ENCODE data around the gene LARGE1.

Gene LARGE1

DNA sequence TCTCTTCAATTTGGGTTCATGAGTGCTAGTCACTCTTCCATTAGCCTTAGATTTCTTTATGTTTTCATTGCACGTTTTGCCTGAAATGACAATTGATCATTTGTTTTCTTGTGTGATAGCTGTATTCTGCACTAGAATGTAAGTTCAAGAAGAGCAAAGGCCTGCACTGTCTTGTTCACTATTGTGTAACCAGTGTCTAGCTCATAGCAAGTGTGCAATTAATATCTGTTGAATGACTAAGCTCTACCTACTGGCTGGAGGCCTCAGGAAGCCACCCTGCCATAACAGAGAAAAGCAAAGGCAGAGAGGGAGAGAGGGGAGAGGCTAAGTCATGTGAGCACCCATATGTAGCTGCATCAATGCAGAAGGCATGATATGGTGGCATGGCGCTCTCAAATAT, 569.3 kb downstream of the LARGE1 start:
- Histone ChIP-seq H3K27ac (no peak overlapping the region), H3K27me3 (replicated peaks) (no peaks in the 10 kb centered on the region), H3K4me3 (ENCODE audit: low read depth, low read length) (no peak overlapping the region), H3K36me3 (replicated peaks) (no peaks in the 10 kb centered on the region)
- DNase-seq: no peak
- in situ Hi-C loops (cut with HindIII; ENCODE audit: low pct_ligation_motif_present, low sequenced_read_pairs): no loop called here
- no peak for TF ChIP-seq CTCF (IDR thresholded peaks at IDR 0.05; ENCODE audit: low read depth, low read length, missing control alignments)

GRCh38 chr22:33350491-33350890, 569.8 kb downstream of the LARGE1 start:
- Histone ChIP-seq H3K4me3 (ENCODE audit: low read depth, low read length) (no peak overlapping the region), H3K27ac (no peak overlapping the region), H3K27me3 (replicated peaks) (no peaks in the 10 kb centered on the region), H3K36me3 (replicated peaks) (no peaks in the 10 kb centered on the region)
- in situ Hi-C loops (cut with HindIII; ENCODE audit: low pct_ligation_motif_present, low sequenced_read_pairs): no loop called here
- no peak for TF ChIP-seq CTCF (IDR thresholded peaks at IDR 0.05; ENCODE audit: low read depth, low read length, missing control alignments)
- DNase-seq: no peak

DNA sequence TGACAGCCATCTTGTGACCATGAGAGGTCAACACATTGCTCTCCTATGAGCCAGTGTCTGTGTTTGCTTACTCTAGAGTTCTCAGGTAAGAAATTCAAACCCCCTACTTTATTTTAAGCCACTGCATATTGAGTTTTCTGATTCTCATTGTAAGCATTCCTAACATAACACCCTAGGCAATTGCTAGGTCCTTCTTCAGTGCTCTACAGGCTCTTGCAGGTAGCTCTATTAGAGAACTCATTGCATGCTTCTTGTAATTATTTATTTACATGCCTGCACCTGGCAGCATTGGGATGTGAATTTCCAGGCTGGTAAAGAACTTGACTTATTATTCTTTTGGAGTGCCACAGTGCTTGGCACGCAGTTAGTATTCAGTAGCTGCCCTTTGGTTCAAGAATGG, 573.3 kb downstream of the LARGE1 start:
- no peak for DNase-seq
- no peaks in the 10 kb centered on the region for H3K36me3 ChIP-seq (replicated peaks)
- no peak overlapping the region for H3K4me3 ChIP-seq (ENCODE audit: low read depth, low read length)
- no peak for TF ChIP-seq CTCF (IDR thresholded peaks at IDR 0.05; ENCODE audit: low read depth, low read length, missing control alignments)
- H3K27me3 ChIP-seq (replicated peaks): no peaks in the 10 kb centered on the region
- no peak overlapping the region for H3K27ac ChIP-seq
- in situ Hi-C loops (cut with HindIII; ENCODE audit: low pct_ligation_motif_present, low sequenced_read_pairs): no loop called here

DNA sequence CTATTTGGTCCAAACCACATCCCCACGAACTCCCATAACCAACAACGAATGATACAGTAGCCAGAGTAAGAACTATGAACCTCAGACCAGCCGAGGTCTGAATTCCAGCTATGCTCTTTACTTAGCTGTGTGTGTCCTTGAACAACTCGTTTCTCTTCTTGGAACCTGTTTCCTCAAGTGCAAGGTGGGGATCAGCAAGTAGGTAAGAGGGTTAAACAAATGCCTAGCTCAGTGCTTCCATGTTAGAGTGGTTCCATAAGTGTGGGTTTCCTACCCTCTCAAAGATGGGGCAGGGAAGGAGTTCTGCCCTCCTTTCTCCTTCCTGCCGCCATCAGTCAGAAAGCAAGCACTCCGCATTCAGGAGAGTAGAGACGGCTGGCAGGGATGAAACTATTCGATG, 578.7 kb downstream of the LARGE1 start:
- Histone ChIP-seq H3K4me3 (ENCODE audit: low read depth, low read length) (no peak overlapping the region), H3K36me3 (replicated peaks) (no peaks in the 10 kb centered on the region), H3K27me3 (replicated peaks) (no peaks in the 10 kb centered on the region), H3K27ac (no peak overlapping the region)
- in situ Hi-C loops (cut with HindIII; ENCODE audit: low pct_ligation_motif_present, low sequenced_read_pairs): no loop called here
- DNase-seq: no peak
- no peak for TF ChIP-seq CTCF (IDR thresholded peaks at IDR 0.05; ENCODE audit: low read depth, low read length, missing control alignments)

DNA sequence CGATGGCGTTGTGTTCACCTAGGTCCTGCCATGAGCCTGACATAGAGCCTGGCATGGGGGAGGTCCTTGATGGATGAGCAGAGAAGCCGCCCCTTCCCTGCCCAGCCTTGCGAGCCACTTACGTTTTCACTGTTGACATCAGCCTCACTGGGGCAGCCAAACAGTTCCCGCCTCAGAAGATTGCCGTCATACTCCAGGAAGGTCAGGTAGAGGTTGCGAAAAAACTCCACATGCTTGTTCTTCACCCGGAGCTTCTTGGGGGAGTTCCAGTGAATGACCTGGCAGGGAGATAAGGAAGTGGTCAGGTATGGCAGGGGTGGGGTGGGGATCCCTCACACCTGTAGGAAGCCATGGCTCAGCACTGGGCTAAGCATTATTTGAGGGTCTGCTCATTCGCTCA, 582.8 kb downstream of the LARGE1 start:
- Histone ChIP-seq H3K36me3 (replicated peaks) (no peaks in the 10 kb centered on the region), H3K27me3 (replicated peaks) (no peaks in the 10 kb centered on the region), H3K4me3 (ENCODE audit: low read depth, low read length) (no peak overlapping the region), H3K27ac (no peak overlapping the region)
- in situ Hi-C loops (cut with HindIII; ENCODE audit: low pct_ligation_motif_present, low sequenced_read_pairs): no loop called here
- no peak for DNase-seq
- no peak for TF ChIP-seq CTCF (IDR thresholded peaks at IDR 0.05; ENCODE audit: low read depth, low read length, missing control alignments)

GRCh38 chr22:33335611-33336279, 584.5 kb downstream of the LARGE1 start:
- no peak for DNase-seq
- H3K36me3 ChIP-seq (replicated peaks): no peaks in the 10 kb centered on the region
- in situ Hi-C loops (cut with HindIII; ENCODE audit: low pct_ligation_motif_present, low sequenced_read_pairs): no loop called here
- H3K4me3 ChIP-seq (ENCODE audit: low read depth, low read length): no peak overlapping the region
- H3K27ac ChIP-seq: no peak overlapping the region
- TF ChIP-seq CTCF (IDR thresholded peaks at IDR 0.05; ENCODE audit: low read depth, low read length, missing control alignments): no peak
- H3K27me3 ChIP-seq (replicated peaks): no peaks in the 10 kb centered on the region

Measured in brain microvascular endothelial cell (primary cell).